ENCODE data around the gene PLB1.

DNA sequence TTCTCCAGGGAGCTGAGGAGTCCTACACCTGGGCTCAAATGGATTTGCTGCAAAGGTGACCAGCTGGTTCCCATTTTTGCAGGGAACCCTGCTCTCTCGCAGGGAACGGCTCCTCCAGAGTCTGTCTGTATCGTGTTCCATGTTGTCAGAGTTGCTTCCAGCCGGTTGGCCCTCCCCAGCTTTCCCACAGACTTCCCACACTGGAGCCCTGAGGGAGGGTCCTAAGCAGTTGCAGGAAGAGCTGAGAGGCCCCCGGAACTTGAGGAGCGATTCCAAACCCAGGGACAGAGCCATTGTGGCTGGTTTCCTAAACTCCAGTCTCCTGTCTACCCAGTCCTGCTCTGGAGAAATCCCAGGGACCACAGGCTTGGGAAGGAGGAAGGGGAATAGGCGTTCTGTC lies 134.1 kb downstream of the PLB1 start:
- TF ChIP-seq CREM (CRISPR knock-in tag; IDR thresholded peaks at IDR 0.05) (no peak), TEAD4 (CRISPR knock-in tag; IDR thresholded peaks at IDR 0.05) (no peak), ETV6 (CRISPR knock-in tag; IDR thresholded peaks at IDR 0.05) (no peak), SP1 (CRISPR knock-in tag; conservative IDR thresholded peaks at IDR 0.05) (no peak), SOX15 (CRISPR knock-in tag; IDR thresholded peaks at IDR 0.05) (no peak), EMX1 (CRISPR knock-in tag; IDR thresholded peaks at IDR 0.05) (no peak), NFYB (CRISPR knock-in tag; conservative IDR thresholded peaks at IDR 0.05; ENCODE audit: low read depth) (no peak), ELF4 (CRISPR knock-in tag; IDR thresholded peaks at IDR 0.05; ENCODE audit: low read depth) (no peak)
- TF ChIP-seq, protein P1, sequence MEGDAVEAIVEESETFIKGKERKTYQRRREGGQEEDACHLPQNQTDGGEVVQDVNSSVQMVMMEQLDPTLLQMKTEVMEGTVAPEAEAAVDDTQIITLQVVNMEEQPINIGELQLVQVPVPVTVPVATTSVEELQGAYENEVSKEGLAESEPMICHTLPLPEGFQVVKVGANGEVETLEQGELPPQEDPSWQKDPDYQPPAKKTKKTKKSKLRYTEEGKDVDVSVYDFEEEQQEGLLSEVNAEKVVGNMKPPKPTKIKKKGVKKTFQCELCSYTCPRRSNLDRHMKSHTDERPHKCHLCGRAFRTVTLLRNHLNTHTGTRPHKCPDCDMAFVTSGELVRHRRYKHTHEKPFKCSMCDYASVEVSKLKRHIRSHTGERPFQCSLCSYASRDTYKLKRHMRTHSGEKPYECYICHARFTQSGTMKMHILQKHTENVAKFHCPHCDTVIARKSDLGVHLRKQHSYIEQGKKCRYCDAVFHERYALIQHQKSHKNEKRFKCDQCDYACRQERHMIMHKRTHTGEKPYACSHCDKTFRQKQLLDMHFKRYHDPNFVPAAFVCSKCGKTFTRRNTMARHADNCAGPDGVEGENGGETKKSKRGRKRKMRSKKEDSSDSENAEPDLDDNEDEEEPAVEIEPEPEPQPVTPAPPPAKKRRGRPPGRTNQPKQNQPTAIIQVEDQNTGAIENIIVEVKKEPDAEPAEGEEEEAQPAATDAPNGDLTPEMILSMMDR (IDR thresholded peaks at IDR 0.05): no peak
- TF ChIP-seq, protein P2, sequence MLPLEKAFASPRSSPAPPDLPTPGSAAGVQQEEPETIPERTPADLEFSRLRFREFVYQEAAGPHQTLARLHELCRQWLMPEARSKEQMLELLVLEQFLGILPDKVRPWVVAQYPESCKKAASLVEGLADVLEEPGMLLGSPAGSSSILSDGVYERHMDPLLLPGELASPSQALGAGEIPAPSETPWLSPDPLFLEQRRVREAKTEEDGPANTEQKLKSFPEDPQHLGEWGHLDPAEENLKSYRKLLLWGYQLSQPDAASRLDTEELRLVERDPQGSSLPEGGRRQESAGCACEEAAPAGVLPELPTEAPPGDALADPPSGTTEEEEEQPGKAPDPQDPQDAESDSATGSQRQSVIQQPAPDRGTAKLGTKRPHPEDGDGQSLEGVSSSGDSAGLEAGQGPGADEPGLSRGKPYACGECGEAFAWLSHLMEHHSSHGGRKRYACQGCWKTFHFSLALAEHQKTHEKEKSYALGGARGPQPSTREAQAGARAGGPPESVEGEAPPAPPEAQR (CRISPR knock-in tag; IDR thresholded peaks at IDR 0.05): no peak
- TF ChIP-seq, protein P3, sequence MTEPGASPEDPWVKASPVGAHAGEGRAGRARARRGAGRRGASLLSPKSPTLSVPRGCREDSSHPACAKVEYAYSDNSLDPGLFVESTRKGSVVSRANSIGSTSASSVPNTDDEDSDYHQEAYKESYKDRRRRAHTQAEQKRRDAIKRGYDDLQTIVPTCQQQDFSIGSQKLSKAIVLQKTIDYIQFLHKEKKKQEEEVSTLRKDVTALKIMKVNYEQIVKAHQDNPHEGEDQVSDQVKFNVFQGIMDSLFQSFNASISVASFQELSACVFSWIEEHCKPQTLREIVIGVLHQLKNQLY (CRISPR knock-in tag; IDR thresholded peaks at IDR 0.05): no peak
- TF ChIP-seq, protein P4, sequence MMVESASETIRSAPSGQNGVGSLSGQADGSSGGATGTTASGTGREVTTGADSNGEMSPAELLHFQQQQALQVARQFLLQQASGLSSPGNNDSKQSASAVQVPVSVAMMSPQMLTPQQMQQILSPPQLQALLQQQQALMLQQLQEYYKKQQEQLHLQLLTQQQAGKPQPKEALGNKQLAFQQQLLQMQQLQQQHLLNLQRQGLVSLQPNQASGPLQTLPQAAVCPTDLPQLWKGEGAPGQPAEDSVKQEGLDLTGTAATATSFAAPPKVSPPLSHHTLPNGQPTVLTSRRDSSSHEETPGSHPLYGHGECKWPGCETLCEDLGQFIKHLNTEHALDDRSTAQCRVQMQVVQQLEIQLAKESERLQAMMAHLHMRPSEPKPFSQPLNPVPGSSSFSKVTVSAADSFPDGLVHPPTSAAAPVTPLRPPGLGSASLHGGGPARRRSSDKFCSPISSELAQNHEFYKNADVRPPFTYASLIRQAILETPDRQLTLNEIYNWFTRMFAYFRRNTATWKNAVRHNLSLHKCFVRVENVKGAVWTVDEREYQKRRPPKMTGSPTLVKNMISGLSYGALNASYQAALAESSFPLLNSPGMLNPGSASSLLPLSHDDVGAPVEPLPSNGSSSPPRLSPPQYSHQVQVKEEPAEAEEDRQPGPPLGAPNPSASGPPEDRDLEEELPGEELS (CRISPR knock-in tag; IDR thresholded peaks at IDR 0.05): no peak
